ENCODE data around the gene SH3PXD2A.

- no peak for TF ChIP-seq GATA2 (IDR thresholded peaks at IDR 0.05; ENCODE audit: low read depth, low read length)
- no peak for TF ChIP-seq GATA3 (IDR thresholded peaks at IDR 0.05; ENCODE audit: low read depth, low read length)
Measured at GRCh38 chr10:103869336-103869735, 14.0 kb upstream of the SH3PXD2A start.

All from SH-SY5Y (cell line).